GM21717 (cell line): Measurements from ENCODE around the gene CEP70.
"Not testable (repeated sequence)": the region's sequence is repeated elsewhere in the genome, so short reads cannot be mapped to it uniquely, and the experiment has no call there.

Experiments
- ATAC-seq: cut with Tn5 transposase; IDR thresholded peaks from one replicate; pipeline ENCODE4 v1.9.1; 2021; ENCODE audit warnings: mild to moderate bottlenecking, moderate library complexity; ENCODE audit not compliant: unreplicated experiment

The CEP70 gene

DNA sequence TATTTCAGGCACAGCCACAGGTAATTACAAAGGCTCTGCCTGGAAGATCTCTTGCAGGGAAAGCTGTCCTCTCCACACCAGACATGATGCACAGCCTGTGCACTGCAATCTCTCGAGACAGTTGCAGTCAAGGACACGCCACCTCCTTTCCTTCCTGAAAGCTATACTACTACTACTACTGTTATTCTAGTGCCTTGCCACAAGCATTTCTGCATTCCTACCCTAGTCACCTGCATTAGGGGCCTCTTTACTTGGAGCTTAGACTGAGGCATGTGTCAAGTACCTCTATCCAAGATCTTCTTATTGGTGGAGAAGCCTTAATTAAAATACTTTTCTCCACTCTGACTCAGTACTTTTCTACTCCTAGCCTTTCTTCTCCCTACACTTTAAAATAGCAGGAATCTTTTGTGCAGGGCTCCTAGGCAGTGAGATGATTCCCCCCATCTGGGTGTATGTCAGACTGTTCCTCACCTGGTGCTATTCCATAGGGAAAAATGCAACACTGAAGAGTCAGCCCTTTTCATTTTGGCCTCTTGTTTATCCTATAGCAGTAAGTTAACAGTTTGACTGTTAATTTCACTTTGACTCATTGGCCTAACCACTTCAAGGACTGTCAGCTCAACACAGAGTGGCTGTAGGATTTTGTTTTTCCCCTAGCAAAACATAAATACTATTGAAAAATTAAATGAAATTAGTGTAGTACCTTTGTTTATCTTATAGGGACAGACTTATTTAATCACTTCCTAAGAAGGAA is 80.8 kb downstream of the CEP70 start:
- peak; percentile 85 for ATAC-seq

DNA sequence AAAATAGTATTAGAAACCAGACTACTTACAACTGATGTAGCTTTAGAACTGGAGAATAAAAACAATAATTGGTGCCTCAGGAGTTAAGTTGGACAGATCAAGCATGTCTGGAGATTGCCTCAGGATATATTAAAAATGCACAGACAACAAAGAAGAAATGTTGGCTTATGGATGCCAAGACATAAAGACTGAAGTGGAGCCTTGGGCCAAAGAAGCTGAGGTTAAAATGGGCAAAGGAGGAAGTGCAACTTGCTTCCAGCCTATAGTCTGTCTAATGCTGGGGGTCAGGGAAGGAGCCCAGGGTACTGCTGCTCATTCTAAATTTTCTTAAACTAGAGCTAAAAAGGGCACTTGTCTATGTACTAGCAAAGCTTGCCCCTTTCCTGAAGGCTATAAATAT is 82.1 kb downstream of the CEP70 start:
- ATAC-seq, result no peak

DNA sequence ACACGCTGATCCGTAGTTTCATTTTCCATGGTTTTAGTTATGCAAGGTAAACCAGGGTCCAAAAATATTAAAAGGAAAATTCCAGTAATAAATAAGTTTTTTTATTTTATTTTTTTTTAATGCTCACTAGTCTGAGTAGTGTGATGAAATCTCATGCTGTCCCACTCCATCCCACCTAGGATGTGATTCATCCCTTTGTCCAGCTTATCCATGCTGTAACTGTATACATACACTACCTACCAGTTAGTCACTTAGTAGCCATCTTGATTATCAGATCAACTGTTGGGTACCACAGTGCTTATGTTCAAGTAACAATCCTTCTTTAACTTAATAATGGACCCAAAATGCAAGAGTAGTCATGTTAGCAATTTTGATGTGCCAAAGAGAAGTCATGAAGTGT is 84.5 kb downstream of the CEP70 start:
- ATAC-seq, result no peak

DNA sequence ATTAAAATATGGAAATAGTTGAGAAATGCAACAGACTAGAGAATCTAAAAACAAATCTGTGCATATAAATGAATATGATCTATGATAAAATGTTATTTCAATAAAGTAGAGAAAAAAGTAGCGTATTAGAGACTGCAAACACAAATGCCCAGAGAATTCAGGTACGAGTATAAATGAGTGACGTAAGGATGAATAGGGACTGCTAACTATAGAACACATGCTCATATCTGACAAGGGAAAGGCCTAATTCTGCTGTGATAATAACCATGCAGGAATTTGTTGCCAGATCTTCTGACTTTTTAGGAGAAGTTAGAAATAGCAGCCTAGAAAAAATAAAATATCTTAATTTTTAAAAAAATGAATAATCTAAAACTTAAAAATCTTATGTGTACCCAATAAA is 86.5 kb downstream of the CEP70 start:
- no peak for ATAC-seq

DNA sequence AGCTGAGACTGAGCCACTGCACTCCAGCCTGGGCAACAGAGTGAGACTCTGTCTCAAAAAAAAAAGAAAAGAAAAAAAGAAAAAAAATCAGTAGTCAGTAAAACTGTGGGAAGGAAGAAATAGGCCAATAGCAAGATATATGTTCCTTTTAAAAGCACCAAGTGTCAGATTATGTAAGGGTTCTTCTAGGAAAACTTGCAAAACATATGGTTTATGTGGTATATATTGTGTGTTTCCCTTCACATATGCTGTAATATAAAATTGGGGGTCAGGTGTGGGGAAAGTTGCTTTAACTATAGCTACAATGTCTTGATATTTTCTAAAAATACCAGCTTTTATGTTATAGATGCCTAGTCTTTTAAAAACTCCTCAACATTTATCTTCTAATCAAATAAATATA is 95.1 kb downstream of the CEP70 start:
- no peak for ATAC-seq

DNA sequence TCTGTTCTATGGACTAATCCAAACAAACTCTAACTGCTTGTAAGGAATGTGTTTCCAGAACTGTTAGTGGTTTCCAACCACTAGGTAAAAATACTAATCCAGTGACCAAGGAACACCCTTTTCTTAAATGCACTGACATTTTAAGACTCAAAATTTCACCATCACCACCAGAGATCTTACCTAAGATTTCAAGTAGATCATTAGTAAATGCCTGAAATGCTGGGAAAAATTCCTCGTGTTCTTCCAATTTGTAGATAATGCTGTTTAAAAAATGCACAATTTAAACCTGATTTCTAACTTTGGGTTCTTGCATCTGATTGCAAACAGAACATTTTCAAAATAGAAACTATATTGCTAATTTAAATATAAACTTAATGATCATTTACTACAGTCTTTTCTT is 96.2 kb downstream of the CEP70 start:
- no peak for ATAC-seq

DNA sequence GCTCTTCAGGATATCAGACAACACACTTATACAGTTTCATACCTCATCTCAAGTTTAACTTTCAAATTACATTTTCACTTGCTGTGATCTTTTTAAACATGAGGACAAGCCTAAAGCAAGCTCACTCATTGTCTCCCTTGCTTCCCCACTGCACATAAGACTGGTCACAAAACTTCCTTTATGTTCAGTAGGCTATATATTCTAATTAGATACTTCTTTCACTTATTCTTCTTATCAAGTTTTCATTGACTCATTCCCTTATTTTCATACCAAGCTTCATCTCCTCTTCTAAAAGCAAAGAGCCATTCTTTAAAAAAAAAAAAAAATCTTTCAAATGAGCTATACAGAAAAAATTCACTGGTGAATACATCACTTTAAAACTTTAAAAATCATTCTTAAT is 97.0 kb downstream of the CEP70 start:
- no peak for ATAC-seq

DNA sequence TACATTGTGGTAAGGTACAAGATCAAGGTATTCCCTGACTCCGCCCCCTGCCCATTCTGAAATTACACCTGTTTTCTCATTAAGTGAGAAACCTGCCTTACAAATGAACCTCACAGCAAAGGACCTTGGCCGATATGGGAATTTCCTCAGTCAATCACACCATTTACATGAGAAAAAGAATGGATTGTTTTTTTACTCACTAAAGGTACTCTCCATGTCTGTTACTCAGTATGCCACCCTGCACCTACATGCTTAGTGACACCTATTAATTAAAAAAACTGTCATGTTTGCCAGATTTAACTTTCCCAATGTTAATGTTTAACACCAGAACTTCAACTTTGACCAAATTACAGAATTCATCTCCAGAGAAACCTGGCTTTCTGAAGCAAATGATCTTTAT is 97.6 kb downstream of the CEP70 start:
- ATAC-seq, result no peak

DNA sequence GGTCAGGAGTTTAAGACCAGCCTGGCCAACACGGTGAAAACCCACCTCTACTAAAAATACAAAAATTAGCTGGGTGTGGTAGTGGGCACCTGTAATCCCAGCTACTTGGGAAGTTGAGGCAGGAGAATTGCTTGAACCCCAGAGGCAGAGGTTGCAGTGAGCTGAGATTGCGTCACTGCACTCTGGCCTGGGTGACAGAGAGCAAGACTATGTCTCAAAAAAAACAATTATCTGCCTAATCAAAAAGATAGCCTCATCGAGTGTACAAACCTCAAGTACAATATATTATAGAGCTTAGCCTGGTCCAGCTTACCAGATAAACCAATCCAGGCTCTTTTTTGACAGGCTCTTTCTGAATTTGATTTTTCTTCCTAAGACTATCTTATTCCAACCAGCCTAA is 98.4 kb downstream of the CEP70 start:
- not testable (repeated sequence) for ATAC-seq

DNA sequence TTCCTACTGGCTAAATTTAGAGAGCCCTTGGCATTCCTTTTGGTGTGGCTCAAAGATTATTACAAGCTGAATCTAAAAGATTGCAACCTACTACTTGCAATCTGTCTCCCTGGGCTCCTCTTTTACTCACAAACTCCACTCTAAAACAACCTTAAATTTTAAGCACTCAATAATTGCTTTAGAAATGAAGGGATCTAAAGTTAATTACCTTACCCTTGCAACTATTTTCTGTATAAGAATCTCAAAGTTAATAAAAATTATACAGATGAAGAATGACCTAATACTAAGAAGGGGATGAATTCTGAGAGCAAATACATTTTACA is 99.5 kb downstream of the CEP70 start:
- no peak for ATAC-seq

DNA sequence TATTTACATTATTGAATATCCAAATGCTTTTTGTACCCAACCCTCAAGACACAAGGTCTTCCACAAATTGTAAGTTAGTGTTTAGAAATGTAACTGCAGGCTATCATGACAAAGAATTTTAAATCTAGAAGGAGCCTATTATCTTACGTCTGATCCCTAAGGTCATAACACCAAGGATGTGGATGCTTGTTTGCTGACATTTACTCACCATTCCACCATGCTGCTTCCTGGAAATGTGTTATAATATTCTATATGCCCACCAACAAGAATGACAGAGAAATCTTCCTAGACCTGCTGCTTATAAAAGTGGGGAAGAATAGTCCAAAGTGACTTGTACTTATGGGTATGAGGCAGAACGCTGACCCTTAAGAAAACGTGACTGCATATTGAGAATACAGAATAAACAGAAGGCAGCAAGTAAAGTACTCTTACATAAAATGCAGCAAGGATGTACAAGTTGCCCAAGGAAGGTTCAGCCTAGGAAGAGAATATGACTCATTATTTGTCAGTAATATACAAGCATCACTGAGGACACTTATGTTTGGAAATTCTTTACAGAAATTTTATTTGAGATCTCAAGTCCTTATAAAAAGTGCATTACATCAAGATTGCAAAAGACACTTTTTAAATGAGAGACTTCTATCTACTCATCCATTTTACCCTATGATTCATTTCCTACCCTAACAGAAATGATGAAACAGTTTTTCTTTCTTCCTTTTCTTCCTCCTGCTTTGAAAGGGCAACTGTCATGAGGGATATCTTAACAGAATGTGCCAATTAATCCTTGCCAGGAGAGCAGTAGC is 100.1 kb downstream of the CEP70 start:
- ATAC-seq, result no peak

DNA sequence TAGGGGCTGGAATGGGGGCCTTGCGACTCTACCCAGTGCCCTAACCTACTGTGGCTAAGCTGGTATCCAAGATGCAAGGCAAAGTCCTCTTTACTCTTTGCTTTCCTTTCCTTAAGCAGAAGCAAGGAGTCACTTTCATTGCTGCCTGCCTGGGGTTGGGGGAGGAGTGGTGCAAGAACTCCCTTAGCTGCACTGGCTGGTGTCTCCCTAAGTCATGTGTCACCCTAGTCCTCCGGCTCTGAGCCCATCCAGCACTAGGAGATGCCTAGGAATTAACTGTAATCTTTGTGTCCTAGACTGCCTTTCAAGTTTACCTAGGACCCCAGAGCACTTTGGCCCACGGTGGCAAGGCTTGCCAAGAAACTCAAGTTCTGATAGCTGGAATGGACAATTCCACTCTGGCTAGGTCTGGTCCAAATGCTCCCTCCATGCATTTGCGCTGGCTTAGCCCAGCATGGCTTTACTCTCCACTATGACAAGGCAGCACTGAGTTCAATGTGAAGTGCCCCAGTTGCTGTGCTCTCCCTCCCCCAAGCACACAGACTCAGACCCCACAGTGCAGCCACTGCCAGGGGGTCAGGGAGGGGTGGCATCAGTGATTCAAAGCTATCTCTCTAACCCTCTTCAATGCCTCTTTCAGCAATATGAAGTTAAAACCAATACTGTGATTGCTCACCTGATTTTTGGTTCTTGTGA is 100.9 kb downstream of the CEP70 start:
- ATAC-seq, result no peak

DNA sequence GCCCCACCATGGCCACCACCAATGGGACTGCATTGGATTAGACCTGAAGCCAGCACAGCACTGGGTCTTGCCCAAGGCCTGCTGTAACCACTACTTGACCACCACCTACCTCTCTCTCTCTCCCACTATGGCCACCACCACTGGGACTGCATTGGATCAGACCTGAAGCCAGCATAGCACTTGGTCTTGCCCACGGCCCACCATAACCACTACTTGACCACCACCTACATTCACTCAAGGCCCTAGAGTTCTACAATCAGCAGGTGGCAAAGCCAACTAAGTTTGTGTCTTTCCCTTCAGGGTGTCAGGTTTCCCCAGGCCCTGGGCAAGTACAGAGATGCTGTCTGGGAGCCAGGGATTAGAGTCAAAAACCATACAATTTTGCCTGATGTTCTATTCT is 102.1 kb downstream of the CEP70 start:
- no peak for ATAC-seq

DNA sequence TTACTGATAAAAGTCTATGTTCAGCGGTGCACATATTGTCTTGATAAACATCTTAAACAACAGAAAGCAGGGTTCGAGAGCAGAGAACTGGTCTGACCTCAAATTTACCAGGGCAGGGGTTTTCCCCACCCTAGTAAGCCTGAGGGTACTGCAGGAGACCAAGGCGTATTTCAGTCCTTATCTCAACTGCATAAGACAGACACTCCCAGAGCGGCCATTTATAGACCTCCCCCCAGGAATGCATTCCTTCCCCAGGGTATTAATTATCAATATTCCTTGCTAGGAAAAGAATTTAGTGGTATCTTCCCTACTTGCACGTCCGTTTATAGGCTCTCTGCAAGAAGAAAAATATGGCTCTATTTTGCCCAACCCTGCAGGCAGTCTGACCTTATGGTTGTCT is 107.5 kb downstream of the CEP70 start:
- ATAC-seq, result not testable (repeated sequence)

DNA sequence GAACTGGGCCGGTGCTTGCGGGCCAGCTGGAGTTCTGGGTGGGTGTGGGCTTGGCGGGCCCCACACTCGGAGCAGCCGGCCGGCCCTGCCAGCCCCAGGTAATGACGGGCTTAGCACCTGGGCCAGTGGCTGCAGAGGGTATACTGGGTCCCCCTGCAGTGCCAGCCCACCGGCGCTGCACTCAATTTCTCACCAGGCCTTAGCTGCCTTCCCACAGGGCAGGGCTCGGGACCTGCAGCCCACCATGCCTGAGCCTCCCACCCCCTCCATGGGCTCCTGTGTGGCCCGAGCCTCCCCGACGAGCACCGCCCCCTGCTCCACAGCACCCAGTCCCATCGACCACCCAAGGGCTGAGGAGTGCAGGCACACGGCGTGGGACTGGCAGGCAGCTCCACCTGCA is 109.4 kb downstream of the CEP70 start:
- not testable (repeated sequence) for ATAC-seq

DNA sequence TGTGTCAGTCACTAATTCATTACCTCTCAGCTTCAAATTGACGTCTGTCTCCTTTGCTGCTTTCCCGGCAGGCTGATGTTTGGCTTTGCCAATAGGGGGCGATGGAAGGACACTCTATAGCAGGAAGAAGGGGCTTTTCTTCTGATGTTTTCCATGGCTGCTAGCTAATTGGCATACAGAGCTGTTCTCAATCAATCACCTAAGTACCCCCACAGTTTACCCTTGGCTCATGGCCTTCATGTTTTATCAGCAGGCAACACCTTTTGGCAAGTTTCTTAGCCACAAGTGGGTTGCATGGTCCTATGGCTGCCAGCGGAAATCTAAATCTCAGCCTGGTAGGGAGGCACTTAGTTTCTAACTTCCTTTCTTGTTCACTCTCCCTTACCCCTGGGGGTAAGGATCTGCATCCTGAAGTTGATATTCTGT is 114.6 kb downstream of the CEP70 start:
- no peak for ATAC-seq

DNA sequence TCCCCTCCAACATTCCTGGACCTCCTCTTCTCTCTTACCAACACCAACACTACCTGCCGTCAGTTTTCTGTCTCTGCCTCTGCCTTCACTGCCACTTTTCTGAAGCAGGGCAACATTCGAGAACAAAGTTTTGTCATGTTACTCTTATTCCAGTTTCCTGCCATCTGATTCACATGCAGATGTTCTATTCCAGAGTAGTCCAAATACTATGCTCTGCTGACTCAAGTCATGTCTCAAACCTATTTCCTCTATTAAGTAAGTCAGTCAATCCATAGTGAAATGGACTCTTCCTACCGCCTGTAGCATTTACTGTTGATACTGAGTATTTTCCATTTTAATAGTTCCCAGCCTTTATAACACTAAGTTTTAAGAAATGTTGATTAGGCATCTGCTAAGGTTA is 116.3 kb downstream of the CEP70 start:
- ATAC-seq, result no peak

DNA sequence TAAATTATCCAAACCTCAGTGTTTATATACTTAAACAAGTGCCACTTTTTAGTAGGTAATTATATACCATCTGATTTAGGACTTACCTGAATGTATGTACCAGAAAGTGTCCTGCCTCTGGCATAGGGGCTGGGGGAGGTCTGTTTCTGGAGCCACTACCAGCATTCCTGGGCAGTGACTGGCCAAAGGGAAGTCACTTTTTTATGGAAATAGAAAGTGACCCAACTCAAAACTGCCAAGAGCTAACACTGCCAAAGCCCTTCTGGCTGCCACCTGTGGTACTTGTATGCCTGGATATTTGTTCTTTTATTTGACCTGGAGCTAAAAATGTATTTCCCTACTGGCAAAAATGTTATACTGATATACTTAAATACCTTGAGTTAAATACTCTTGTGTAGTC is 116.9 kb downstream of the CEP70 start:
- no peak for ATAC-seq

DNA sequence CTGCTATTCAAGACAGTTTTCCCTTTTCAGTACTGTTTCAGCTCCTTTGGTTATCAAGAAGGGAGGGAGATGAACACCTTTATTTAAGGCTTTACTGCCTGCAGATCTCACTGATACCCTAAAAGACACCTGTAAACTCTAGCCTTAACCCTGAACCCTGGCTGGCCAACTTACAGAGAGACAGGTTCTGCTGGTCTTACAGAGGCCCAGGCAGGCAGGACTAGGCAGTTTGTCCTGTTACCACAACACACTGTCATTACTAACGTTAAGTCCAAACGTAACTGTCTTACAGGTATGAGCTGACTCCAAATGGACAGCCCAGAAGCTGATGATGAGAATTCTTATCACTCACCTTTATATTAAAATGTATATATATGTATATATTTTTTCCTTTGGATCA is 117.5 kb downstream of the CEP70 start:
- ATAC-seq, result no peak

DNA sequence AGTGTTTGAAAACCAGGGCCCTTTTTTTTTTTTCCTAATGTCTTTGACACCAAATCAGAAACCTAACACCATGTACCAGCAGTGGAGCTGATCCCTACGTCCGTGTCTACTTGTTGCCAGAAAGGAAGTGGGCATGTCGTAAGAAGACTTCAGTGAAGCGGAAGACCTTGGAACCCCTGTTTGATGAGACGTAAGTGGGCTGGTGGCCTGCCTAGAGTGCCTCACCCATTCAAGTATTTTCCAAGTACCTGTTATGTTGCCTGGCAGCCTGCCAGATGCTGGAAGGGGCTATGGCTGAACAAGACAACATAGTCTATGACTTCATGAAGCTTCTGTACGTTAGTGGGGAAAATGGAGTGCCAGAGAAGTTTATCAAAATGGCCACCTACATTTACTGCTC is 119.9 kb downstream of the CEP70 start:
- ATAC-seq, result no peak

DNA sequence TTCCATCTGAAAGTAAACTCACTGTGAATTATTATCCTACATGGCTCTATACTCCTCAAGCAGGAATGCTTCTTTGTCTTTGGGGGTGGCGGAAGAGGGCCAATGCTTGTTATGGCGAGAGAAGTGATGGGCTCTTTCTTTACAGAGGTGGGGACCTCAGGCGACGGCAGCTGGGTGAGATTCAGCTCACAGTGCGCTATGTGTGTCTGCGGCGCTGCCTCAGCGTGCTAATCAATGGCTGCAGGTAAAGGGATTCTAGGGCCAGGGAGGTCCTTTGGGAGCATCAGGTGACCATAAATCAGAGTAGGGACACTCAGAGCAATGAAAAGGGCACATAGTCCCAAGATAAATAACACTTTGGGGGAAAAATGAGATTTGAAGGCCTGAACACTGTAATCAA is 120.7 kb downstream of the CEP70 start:
- no peak for ATAC-seq
